ENCODE results near the gene FSTL4. TPM values are rescaled to one million over a fixed set of nuclear protein-coding genes. Genes with fewer than 3 reads are reported as not detected.

The FSTL4 gene
- total and polyA plus RNA-seq, 2 experiments from 2014 or later = 1.4 to 2.8 TPM

- no peaks in the 10 kb centered on the region for H3F3A ChIP-seq (replicated peaks; ENCODE audit: low read depth)
- Mint-ChIP-seq H3K27ac (no peak overlapping the region), H3K9me3 (no peaks in the 10 kb centered on the region; the same call in 2 of the 3 replicates), H3K4me3 (no peak overlapping the region), H3K4me1 (peaks cover 8% of the 10 kb centered on the region), H3K27me3 (ENCODE audit: insufficient read depth, low read depth, poor library complexity) (peaks cover 3% of the 10 kb centered on the region), H3K36me3 (ENCODE audit: low read depth) (no peaks in the 10 kb centered on the region)
- no peak overlapping the region for H3K27ac ChIP-seq (ENCODE audit: low read depth)
- no peaks in the 10 kb centered on the region for H3K36me3 ChIP-seq (ENCODE audit: insufficient read depth)
- DNase-seq (ENCODE audit: low spot score) (no peak), ATAC-seq (no peak)
- TF ChIP-seq EZH2phosphoT487 (IDR thresholded peaks at IDR 0.05; ENCODE audit: unreplicated experiment) (no peak), POLR2AphosphoS5 (IDR thresholded peaks at IDR 0.05; ENCODE audit: low read depth) (no peak), CREB1 (CRISPR knock-in tag; IDR thresholded peaks at IDR 0.05; ENCODE audit: low read depth) (no peak), ZNF114 (CRISPR knock-in tag; IDR thresholded peaks at IDR 0.05) (no peak), JUNB (IDR thresholded peaks at IDR 0.05; ENCODE audit: unreplicated experiment) (no peak), EZH2 (IDR thresholded peaks at IDR 0.05; ENCODE audit: low read depth, unreplicated experiment) (no peak)
- no peaks in the 10 kb centered on the region for H3K27me3 ChIP-seq (ENCODE audit: insufficient read depth)
- no peak overlapping the region for H3K4me3 ChIP-seq
- no peaks in the 10 kb centered on the region for H4K20me1 ChIP-seq (replicated peaks; ENCODE audit: insufficient read depth)
- no peaks in the 10 kb centered on the region for H3K4me1 ChIP-seq (ENCODE audit: insufficient read depth)
- H3K79me2 ChIP-seq (replicated peaks; ENCODE audit: insufficient read depth) = no peaks in the 10 kb centered on the region
- no peaks in the 10 kb centered on the region for H3K9me2 ChIP-seq (ENCODE audit: insufficient read depth)
- H3K4me2 ChIP-seq = no peak overlapping the region
- H2AFZ ChIP-seq = no peak overlapping the region
These were observed 378.1 kb downstream of the FSTL4 start for GRCh38 chr5:133234273-133234672.

GRCh38 chr5:133233616-133234015, 378.7 kb downstream of the FSTL4 start:
- Histone ChIP-seq H3K4me3 (no peak overlapping the region), H3K9me2 (ENCODE audit: insufficient read depth) (no peaks in the 10 kb centered on the region), H3K36me3 (ENCODE audit: insufficient read depth) (no peaks in the 10 kb centered on the region), H3K4me2 (no peak overlapping the region), H3K79me2 (replicated peaks; ENCODE audit: insufficient read depth) (no peaks in the 10 kb centered on the region), H3K4me1 (ENCODE audit: insufficient read depth) (no peaks in the 10 kb centered on the region), H3K27me3 (ENCODE audit: insufficient read depth) (no peaks in the 10 kb centered on the region), H4K20me1 (replicated peaks; ENCODE audit: insufficient read depth) (no peaks in the 10 kb centered on the region), H3K27ac (ENCODE audit: low read depth) (no peak overlapping the region), H2AFZ (no peak overlapping the region), H3F3A (replicated peaks; ENCODE audit: low read depth) (no peaks in the 10 kb centered on the region)
- ATAC-seq (no peak), DNase-seq (ENCODE audit: low spot score) (no peak)
- Mint-ChIP-seq H3K36me3 (ENCODE audit: low read depth) (no peaks in the 10 kb centered on the region), H3K9me3 (no peaks in the 10 kb centered on the region; the same call in 2 of the 3 replicates), H3K27me3 (ENCODE audit: insufficient read depth, low read depth, poor library complexity) (peaks cover 3% of the 10 kb centered on the region), H3K4me3 (no peak overlapping the region), H3K4me1 (peaks cover 8% of the 10 kb centered on the region), H3K27ac (no peak overlapping the region)
- no peak for TF ChIP-seq ZNF462 (CRISPR knock-in tag; IDR thresholded peaks at IDR 0.05)
- TF ChIP-seq POLR2AphosphoS5 (IDR thresholded peaks at IDR 0.05; ENCODE audit: low read depth) = no peak
- TF ChIP-seq REST (IDR thresholded peaks at IDR 0.05; ENCODE audit: unreplicated experiment) = no peak
- no peak for TF ChIP-seq EZH2phosphoT487 (IDR thresholded peaks at IDR 0.05; ENCODE audit: unreplicated experiment)
- no peak for TF ChIP-seq CREB1 (CRISPR knock-in tag; IDR thresholded peaks at IDR 0.05; ENCODE audit: low read depth)
- TF ChIP-seq ZNF331 (CRISPR knock-in tag; IDR thresholded peaks at IDR 0.05; ENCODE audit: low read depth) = no peak
- no peak for TF ChIP-seq EZH2 (IDR thresholded peaks at IDR 0.05; ENCODE audit: low read depth, unreplicated experiment)
- TF ChIP-seq NANOG (IDR thresholded peaks at IDR 0.05; ENCODE audit: borderline replicate concordance) = no peak
- no peak for TF ChIP-seq ZNF114 (CRISPR knock-in tag; IDR thresholded peaks at IDR 0.05)
- no peak for TF ChIP-seq JUNB (IDR thresholded peaks at IDR 0.05; ENCODE audit: unreplicated experiment)
